Measurements from ENCODE around the gene ADK. TPM values are rescaled to one million over a fixed set of nuclear protein-coding genes. Genes with fewer than 3 reads are reported as not detected.

ADK gene
- total and polyA plus RNA-seq, 7 donors, result 17.8 to 32.3 (median 23.6) TPM

DNA sequence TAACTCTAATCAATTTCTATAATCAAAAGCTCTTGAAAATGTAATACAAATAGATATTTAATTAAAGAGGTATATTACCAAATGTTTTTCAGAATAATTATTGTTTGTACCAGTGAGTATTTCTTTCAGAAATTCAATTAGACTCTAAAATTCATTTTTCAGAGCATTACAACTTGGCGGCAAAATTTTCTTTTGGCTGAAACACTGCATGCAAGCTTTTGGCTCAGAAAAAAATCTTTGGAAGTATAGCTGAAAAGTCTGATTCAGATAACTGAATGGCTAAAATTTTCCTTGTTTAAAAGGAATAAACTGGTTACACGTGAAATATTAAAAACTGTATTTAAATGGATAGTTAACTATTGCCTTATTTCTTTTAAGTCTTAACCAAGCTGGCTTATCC lies 472.8 kb downstream of the ADK start:
- WGBS, 3 donors, result 64 to 81% (median 69%) methylated on average over 2 of the region's 2 CpGs
- TF ChIP-seq, protein P1, sequence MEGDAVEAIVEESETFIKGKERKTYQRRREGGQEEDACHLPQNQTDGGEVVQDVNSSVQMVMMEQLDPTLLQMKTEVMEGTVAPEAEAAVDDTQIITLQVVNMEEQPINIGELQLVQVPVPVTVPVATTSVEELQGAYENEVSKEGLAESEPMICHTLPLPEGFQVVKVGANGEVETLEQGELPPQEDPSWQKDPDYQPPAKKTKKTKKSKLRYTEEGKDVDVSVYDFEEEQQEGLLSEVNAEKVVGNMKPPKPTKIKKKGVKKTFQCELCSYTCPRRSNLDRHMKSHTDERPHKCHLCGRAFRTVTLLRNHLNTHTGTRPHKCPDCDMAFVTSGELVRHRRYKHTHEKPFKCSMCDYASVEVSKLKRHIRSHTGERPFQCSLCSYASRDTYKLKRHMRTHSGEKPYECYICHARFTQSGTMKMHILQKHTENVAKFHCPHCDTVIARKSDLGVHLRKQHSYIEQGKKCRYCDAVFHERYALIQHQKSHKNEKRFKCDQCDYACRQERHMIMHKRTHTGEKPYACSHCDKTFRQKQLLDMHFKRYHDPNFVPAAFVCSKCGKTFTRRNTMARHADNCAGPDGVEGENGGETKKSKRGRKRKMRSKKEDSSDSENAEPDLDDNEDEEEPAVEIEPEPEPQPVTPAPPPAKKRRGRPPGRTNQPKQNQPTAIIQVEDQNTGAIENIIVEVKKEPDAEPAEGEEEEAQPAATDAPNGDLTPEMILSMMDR (IDR thresholded peaks at IDR 0.05), result no peak
- Histone ChIP-seq H3K9me3 (no peaks in the 10 kb centered on the region), H3K4me1 (no peaks in the 10 kb centered on the region), H3K27ac (no peak overlapping the region), H3K27me3 (ENCODE audit: insufficient read depth in 3 of 3, low read length in 2 of 3) (no peaks in the 10 kb centered on the region), H3K36me3 (ENCODE audit: insufficient read depth in 1 of 2, low read depth in 1 of 2) (no peaks in the 10 kb centered on the region), H3K4me3 (no peak overlapping the region)
- DNase-seq (no peak), ATAC-seq (no peak)
- intact Hi-C loops (cut with DNase I), result no loop called here

DNA sequence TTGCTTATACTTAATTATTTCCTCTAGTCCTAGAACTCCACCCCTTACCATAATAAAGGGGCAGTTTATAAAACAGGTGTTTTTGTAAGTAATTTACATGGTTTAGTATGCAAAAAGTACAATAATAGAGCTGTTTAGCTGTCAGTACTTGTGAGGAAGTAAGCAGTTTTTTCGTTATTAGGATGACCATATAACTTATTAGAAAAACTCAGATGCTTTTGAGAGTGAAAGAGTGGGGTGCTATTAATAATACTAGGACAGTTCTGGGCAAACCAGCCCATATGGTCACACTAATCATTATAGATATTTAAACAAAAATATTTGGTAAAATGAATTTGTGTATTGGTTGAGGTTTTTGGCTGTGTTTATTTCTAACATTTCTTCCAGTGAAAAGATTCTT lies 473.5 kb downstream of the ADK start:
- intact Hi-C loops (cut with DNase I), result no loop called here

DNA sequence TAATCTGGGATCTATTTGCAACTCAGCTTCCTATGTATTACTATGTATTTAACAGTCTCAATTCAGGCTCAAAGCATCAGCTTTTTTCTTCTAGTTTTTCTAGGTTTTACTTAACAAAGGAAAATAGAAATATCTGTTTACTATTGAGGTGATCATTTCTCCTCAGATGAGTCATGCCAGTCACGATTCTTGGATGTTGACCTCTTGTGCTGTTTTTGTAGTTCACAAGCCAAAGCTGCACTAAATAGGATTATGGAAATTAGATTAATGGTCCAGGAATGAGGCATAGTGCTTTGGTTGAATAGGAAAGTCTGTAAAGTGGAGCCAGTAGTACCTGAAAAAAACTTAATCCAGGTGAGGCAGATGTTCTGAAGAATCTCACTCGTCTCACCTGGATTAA lies 477.1 kb downstream of the ADK start:
- H3K27me3 ChIP-seq (ENCODE audit: insufficient read depth in 3 of 3, low read length in 2 of 3), result no peaks in the 10 kb centered on the region
- no peak for DNase-seq
- no peaks in the 10 kb centered on the region for H3K36me3 ChIP-seq (ENCODE audit: insufficient read depth in 1 of 2, low read depth in 1 of 2)
- no peak overlapping the region for H3K27ac ChIP-seq
- no peaks in the 10 kb centered on the region for H3K4me1 ChIP-seq
- H3K9me3 ChIP-seq, result no peaks in the 10 kb centered on the region
- intact Hi-C loops (cut with DNase I), result no loop called here
- TF ChIP-seq, protein P1 (IDR thresholded peaks at IDR 0.05), result no peak
- H3K4me3 ChIP-seq, result no peak overlapping the region
- no peak for ATAC-seq
- WGBS, 3 donors, result 65 to 75% (median 68%) methylated on average over 2 of the region's 2 CpGs

More for the DNA sequence above, 473.5 kb downstream of the ADK start:
- Histone ChIP-seq H3K36me3 (ENCODE audit: insufficient read depth in 1 of 2, low read depth in 1 of 2) (no peaks in the 10 kb centered on the region), H3K27me3 (ENCODE audit: insufficient read depth in 3 of 3, low read length in 2 of 3) (no peaks in the 10 kb centered on the region), H3K4me1 (no peaks in the 10 kb centered on the region), H3K27ac (no peak overlapping the region), H3K4me3 (no peak overlapping the region), H3K9me3 (no peaks in the 10 kb centered on the region)
- TF ChIP-seq, protein P1 (IDR thresholded peaks at IDR 0.05), result no peak
- ATAC-seq, result no peak
- no peak for DNase-seq
- WGBS, 3 donors, result 79 to 90% (median 84%) methylated on average over 1 of the region's 1 CpG

DNA sequence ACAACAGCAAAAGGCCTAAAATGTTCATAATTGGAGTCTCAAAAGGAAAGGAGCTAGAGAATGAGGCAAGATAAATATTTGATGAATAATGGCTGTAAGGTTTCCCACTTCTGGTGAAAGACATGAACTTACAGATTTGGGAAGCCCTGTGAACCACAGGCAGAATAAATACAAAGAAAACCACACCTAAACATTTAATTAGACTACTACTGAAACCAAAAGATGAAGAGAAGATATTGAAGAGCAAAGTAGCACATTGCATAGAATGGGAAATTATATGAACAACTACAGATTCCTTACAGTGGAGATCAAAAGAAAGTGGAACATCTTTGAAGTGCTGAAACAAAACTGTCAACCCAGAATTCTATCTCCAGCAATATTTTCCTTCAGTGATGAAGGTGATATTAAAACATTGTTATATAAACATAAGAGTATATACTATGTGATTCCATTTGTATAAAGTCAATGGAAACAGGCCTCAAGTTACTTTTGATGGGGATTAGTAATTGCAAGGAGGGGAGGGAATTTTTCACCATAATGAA lies 484.0 kb downstream of the ADK start:
- intact Hi-C loops (cut with DNase I), result no loop called here
- TF ChIP-seq, protein P1 (IDR thresholded peaks at IDR 0.05), result no peak

DNA sequence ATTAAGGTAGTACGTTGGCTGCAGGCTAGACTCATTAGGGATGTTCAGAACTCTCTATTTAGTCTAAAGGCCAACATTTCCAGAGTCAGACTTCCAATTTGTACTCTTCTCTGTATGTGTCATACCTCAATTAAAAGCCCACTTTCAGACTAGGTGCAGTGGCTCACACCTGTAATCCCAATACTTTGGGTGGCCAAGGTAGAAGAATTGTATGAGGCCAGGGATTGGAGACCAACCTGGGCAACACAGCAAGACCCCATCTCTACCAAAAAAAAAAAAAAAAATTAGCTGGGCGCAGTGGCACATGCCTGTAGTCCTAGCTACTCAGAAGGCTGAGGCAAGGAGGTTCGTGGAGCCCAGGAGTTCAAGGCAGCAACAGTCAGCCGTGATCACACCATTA lies 484.6 kb downstream of the ADK start:
- intact Hi-C loops (cut with DNase I), result no loop called here
- Histone ChIP-seq H3K4me1 (peaks cover 9% of the 10 kb centered on the region), H3K27me3 (ENCODE audit: insufficient read depth in 3 of 3, low read length in 2 of 3) (no peaks in the 10 kb centered on the region), H3K27ac (no peak overlapping the region), H3K9me3 (peaks cover 16% of the 10 kb centered on the region), H3K4me3 (no peak overlapping the region), H3K36me3 (ENCODE audit: insufficient read depth in 1 of 2, low read depth in 1 of 2) (no peaks in the 10 kb centered on the region)
- TF ChIP-seq, protein P1 (IDR thresholded peaks at IDR 0.05), result no peak
- WGBS, 3 donors, result 97 to 99% (median 98%) methylated on average over 4 of the region's 4 CpGs
- DNase-seq (no peak), ATAC-seq (no peak)

More for the DNA sequence above, 484.0 kb downstream of the ADK start:
- H3K36me3 ChIP-seq (ENCODE audit: insufficient read depth in 1 of 2, low read depth in 1 of 2), result no peaks in the 10 kb centered on the region
- H3K9me3 ChIP-seq, result peaks cover 16% of the 10 kb centered on the region
- H3K4me1 ChIP-seq, result peaks cover 3% of the 10 kb centered on the region
- DNase-seq, result no peak
- no peak for ATAC-seq
- H3K4me3 ChIP-seq, result no peak overlapping the region
- H3K27me3 ChIP-seq (ENCODE audit: insufficient read depth in 3 of 3, low read length in 2 of 3), result no peaks in the 10 kb centered on the region
- H3K27ac ChIP-seq, result no peak overlapping the region
